Hypothalamus (tissue), 51 donors: ENCODE results near the gene IL20.
A peak's percentile ranks its signal among the peaks of the same experiment; 100 is the strongest.
"Not testable (repeated sequence)": the region's sequence is repeated elsewhere in the genome, so short reads cannot be mapped to it uniquely, and the experiment has no call there.

Source experiments
- DNase-seq, 51 donors: peaks; one replicate each; lab custom pipeline; 2025; lab: John Stamatoyannopoulos, UW

The IL20 gene

DNA sequence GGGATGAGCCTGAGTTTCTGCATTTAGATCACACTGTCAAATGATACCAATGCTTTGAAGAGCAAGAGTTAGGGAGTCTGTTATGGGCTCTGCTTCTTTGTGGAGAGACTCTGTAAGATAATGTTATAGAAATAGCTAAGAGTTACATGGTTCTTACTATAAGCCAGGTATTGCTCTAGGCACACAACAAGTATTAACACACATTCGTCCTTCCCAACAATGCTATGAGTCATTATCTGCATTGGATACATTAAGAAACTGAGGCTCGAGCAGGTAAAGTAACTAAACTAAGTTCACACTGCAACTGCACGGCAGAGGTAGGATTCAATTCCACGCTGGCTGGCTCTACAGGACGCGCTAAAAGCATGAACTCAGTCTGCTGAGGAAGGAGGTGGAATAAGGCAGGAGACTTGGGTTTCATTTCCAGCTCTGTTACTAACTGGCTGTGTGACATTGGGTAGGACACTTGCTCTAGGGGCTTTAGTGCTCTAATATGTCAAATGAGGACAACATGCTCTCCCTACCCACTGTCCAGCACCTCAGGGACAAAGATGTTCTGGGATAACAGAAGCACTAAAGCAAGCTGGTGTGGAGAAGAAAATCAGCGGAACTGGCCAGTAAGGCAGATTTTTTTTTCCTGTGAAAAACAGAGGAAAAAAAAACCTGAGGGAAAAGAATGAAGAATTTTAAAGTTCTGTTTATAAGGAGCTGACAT is 23.7 kb upstream of the IL20 start:
- DNase-seq = no peak

DNA sequence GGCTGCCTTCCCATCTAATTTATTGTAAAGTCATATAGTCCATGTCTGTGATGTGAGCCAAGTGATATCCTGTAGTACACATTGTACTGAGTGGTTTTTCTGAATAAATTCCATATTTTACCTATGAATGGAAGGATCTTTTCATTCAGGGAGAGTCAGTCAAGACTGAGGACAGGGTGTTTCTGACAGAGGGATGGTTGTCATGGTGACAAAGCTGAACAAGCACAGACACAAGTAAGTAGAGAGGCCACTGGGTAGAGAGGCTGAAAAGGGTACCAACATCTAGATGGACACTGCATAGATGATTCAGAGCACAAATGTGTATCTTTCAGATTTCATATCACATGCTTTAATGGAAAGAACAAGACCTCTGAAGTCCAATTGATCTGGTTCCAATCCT is 22.6 kb upstream of the IL20 start:
- DNase-seq = no peak

DNA sequence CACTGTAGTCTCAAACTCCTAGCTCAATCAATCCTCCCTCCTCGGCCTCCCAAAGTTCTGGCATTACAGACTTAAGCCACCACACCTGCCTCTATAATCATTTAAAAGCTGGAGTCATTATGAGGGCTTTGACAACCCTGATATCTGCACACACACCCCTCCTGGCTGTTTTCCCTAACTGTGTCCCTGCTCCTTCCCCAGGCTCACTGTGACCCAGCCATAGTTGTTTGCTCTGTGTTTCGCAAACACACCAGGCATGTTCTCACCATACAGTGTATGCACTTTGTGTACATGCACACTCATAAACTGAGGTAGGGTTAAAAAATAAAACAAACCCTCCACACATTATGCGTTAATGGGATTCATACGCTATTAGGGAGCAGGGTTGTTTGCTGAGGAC is 21.8 kb upstream of the IL20 start:
- no peak for DNase-seq

DNA sequence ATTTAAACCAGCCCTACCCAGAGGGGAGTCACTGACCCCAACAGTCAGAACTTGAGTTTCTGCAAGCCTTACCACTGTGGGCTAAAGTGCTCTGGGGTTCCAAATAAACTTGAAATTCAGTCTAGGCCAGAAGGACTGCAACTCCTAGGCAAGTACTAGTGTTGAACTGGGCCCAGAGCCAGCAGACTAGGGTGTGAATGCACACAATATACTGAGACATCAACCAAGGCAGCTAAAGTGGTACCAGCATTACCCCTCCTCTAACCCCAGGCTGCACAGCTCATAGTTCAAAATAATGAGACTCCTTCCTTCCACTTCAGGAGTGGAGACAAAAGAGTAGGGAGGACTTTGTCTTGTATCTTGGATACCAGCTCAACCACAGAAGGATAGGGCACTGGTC is 18.9 kb upstream of the IL20 start:
- no peak for DNase-seq

DNA sequence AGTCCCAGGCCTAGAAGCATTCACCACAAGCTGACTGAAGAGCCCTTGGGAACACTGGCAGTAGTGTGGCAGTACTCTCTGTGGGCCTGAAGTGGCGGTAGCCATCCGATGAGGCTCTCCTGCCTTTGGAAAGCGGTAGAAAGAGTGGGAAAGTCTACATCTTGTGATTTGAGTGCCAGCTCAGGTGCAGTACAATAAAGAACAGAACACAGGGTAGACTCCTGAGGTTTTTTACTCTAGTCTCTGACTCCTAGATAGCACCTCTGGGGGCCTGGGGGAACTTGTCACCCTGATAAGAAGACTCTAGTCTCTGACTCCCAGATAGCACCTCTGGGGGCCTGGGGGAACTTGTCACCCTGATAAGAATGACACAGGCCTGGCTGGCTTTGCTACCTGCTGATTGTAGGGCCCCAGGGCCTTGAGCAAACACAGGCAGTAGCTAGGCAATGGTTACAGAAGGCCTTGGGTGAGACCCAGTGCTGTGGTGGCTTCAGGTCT is 18.0 kb upstream of the IL20 start:
- DNase-seq = no peak

DNA sequence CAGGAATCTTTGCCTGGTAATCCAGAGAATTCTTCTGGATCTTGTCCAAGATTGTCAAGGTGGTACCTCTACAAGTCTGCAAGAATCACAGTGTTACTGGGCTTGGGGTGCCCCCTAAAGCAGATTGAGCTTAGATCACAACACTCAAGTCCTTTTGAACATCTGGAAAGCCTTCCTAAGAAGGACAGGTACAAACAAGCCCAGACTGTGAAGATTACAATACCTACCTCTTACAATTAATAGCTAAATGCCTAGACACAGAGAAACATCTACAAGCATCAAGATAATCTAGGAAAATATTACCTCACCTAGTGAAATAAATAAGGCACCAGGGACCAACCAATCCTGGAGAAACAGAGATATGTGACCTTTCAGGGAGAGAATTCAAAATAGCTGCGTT is 17.5 kb upstream of the IL20 start:
- DNase-seq = no peak

DNA sequence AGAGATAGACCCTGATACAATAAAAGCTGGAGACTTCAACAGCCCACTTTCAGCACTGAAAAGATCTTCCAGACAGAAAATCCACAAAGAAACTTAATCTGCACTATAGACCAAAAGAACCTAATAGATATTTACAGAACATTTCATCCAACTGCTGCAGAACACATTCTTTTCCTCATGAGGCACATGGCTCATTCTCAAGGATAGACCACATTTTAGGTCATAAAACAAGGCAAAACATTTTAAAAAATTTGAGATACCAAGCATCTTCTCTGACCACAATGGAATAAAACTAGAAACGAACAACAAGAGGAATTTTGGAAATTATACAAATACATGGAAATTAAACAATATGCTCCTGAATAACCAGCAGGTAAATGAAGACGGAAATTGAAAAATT is 15.0 kb upstream of the IL20 start:
- no peak for DNase-seq

DNA sequence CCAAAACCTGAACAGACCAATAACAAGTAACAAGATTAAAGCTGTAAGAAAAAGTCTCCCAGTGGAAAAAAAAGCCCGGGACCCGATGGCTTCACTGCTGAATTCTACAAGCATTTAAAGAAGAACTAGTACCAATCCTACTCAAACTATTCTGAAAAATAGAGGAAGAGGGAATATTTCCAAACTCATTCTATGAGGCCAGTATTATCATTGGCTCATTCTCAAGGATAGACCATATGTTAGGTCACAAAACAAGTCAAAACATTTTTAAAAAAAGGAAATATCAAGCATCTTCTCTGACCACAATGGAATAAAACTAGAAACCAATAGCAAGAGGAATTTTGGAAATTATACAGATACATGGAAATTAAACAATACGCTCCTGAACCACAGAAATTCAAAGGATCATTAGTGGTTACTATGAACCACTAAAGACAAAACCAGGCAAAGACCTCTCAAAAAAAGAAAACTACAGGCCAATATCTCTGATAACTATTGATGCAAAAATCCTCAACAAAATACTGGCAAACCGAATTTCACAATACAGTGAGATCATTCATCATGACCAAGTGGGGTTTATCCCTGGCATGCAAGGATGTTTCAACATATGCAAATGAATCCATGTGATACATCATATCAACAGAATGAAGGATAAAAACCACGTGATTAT is 13.9 kb upstream of the IL20 start:
- no peak for DNase-seq

DNA sequence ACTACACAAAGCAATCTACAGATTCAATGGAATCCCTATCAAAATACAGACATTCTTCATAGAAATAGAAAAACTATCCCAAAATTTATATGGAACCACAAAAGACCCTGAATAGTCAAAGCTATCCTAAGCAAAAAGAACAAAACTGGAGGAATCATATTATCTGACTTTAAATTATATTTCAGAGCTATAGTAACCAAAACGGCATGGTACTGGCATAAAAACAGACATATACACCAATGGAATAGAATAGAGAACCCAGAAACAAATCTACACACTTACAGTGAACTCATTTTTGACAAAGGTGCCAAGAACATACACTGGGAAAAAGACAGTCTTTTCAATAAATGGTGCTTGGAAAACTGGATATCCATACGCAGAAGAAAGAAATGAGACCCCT is 12.8 kb upstream of the IL20 start:
- DNase-seq = not testable (repeated sequence)

DNA sequence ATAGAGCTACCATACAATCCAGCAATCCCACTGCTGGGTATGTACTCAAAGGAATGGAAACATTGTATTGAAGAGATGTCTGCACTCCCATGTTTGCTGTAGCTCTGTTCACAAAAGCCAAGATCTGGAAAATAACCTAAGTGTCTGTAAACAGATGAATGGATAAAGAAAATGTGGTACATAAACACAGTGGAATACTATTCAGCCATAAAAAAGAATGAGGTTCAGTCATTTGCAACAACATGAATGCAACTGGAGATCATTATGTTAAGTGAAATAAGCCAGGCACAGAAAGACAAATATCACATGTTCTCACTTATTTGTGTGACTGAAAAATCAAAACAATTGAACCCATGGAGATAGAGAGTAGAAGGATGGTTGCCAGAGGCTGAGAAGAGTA is 11.7 kb upstream of the IL20 start:
- not testable (repeated sequence) for DNase-seq

DNA sequence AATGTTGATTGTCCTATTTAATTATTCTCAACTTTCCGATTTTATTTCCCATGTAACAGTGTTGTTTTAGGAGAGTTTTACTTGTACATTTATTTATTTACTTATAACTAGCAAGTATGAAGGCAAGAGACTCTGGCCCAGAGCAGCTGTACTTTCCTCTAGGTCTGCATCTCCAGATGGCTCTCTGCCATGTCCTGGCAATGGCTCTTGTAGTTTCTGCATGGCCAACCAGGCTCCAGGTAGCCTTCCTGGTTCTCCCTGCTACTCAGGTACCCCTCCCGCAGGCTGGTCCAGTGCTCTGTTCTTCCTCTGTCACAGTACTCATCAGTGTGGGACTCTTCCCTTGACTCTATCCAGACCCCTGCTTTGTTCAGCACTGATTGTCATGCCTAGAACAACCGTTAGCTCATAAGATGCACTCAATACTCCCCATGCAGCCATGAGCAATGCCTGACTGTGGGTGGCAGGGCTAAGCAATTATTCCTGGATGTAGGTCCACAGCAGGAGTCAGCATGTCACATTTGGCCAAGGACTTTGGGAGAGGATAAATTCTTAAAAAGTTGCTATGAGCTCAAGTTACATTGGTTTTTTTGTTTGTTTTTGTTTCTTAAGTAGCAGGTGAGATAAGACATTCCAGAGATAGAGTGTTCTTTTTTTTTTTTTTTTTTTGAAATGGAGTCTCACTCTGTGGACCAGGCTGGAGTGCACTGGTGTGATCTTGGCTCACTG is 10.9 kb upstream of the IL20 start:
- DNase-seq = no peak

DNA sequence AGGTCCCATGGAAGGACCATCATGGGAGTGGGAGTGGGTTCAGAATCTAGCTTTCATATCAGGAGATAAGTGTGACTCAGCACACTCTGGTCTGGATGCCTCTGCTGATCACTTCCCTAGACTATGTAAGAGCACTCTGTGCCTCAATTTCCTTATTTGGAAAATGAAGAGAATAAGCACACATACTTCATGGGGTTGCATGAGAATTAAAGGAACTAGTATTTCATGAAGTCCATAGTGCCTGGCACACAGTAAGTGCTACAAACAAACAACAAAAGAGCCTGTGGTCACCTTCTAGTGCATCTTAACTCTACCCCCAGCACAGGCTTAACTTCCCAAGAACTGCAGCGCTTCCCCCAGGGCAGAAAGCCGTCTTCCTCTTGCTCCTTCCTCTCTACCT is 9.6 kb upstream of the IL20 start:
- DNase-seq = no peak

DNA sequence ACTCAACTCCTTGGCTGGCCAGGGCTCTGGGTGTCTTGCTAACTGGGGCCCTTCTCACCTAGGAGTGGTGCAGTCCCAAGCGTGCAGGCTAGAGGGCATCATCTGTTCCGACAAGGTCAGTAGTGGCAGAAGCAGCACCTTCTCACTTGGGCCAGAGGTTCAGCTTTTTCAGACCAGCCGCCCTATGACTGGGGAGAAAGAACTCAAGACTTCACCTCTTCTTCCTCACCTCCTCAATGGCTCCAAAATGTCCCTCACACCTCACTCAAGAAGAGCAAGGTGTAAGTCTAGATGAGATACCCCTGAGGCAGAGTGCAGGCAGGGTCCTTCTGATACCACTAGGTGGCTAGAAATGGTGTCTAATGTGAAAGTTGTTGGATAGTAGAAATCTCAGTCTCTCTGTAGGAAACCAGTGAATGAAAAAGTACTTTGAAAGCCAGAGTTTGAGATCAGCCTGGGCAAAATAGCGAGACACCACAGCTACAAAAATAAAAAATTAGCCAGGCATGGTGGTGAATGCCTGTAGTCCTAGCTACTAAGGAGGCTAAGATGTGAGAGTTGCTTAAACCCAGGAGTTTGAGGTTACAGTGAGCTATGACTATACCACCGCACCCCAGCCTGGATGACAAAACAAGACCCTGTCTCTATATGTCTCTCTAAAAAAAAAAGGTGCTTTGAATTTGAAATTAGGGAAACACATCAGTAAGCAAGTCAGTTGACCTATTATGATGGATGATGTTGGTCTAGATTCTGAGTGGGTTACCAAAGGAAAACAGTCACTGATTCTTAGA is 8.6 kb upstream of the IL20 start:
- DNase-seq = no peak

DNA sequence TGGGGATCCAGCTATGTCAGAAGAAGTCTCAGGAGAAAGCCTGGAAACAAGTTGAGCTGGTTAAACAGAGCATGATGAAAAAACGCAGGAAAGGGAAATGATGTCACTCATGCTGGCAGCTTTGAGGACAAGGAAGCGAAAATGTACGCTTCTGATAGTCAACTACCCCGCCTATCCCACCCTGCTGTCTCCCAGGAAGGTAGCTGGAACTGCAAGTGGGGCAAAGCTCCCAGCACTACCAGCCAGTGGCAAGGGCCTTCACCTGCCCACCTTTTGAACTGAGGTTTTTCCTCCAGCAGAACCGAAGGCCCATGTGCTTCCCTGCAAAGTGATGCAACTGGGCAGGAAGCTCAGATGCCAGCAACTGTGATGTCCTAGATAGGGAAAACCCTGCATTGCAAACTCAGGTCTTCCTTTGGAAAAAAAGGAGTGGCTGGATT is 6.3 kb upstream of the IL20 start:
- peak in 2 of 51 donors; percentile 6 to 8 for DNase-seq

DNA sequence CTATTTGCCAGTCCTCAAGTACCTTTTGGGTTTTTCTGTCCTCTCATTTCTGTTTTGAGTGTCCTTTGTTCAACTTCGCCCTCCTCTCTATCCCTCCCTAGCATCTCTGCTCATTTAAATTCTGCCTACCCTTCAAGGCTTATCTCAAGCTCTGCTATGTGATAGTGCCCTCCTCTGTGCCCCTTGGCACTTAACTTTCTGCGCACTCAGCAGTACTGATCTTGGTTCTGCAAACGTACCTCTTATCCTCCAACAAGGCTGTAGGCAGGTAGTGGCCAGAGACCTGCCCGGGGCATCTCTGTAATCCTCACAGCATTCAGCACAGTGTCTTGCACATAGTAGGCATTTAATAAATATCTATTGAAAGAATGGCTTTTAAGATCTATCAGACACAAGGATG is 5.3 kb upstream of the IL20 start:
- no peak for DNase-seq

DNA sequence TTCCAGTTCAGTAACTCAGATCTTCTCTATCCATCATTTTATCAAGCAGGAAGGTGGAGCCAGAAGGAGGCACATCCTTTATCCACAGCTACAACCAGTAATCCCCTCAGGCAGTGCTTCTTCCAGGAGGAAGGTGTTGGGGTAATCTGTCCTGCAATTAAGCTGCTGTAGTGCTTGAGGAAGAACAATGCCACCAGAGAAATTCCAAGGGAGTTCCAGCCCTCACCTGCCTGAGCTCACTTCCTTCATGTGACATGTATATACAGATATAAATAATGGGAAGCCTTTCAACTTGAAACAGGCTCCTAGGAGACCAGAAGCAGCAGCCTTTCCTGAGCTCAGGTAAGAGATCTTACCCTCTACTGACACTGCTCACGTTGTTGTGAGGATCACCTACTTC is 2.2 kb upstream of the IL20 start:
- DNase-seq = no peak

DNA sequence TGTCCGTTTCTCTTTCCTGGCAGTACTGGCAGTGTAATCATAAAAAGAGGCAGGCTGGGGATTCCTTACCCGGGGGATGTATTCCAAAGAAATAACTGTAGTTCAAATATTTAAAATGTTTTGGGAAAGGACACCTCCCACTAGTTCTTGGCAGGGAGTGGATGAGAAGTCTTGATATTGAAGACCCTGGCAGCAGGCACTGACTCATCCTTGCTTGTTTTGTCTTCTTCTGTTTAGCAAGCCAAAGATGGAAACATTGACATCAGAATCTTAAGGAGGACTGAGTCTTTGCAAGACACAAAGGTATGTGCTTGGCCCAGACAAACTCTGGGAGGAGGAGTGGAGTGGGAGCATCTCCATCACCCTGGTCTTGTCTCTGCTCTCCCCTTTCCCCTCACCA is 639 bp downstream of the IL20 start:
- DNase-seq = no peak

DNA sequence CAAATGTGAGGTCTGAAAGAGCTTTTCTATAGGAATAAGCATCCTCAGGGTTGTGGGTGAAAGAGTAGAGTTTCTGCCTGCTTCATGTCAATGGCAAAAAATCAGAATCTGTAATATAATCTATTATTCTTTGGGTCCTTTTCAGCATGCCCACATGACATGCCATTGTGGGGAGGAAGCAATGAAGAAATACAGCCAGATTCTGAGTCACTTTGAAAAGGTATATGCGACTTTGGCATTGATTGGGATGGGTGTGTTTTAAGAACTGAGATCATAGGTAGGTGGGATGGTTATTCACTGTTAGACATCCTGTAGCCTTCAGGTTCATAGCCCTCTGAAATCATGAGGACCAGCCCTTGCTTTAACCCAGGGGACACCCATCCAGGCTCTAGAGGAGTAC is 1.8 kb downstream of the IL20 start:
- DNase-seq = no peak

DNA sequence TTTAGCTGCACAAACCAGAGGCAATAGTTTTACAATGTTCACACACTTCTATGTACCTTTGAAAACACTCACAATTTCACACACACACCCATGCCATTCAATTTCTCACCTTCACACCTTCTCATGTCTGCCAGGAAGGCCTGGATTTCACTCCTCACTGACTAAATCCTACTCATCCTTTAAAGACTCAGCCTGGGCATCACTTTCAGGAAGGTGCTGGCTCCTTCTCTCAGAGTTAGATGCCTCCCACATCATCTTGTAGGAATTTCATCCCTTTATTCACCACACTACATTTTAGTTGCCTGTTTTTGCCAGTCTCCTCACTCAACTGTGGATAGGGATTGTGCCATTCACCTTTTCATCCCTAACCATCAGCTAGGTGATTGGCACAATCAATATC is 2.3 kb downstream of the IL20 start:
- no peak for DNase-seq

DNA sequence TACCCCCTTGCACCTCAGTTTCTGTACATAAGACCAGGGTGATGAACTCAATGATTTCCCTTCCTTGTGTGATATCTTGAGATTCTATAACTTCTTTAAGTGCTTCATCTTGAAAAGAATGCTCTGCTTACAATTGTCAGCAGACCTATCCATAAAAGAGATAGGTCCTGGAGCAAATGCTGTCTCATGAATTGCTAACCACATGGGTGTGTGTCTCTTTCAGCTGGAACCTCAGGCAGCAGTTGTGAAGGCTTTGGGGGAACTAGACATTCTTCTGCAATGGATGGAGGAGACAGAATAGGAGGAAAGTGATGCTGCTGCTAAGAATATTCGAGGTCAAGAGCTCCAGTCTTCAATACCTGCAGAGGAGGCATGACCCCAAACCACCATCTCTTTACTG is 2.8 kb downstream of the IL20 start:
- no peak for DNase-seq

DNA sequence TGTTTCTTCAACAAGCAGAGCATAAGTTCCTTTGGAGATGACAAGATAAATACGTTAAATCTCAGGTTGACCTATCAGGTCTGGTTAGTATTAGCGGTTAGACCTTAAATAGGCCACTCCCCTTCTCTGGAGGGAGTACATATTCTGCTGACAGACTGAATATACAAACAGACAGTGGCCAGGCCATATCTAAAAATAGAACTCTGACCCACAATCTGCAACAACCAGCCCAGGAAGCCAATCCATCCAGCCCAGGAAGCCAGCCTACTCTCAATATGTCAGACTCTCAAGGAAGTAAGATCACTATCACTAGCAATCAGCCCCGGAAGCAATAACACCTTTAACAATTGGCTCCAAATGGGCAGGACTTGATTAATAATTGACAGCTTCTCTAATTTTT is 6.7 kb downstream of the IL20 start:
- DNase-seq = no peak
